Nephron (organoid): ENCODE measurements around the gene LRRC8B.
A peak's percentile ranks its signal among the peaks of the same experiment; 100 is the strongest.

Experiments
- H3K27ac Mint-ChIP-seq, 3 experiments: 2 replicates each; pipeline ENCODE4 v1.8.0; 2020; ENCODE audit warnings: mixed read lengths in 3 of 3, mild to moderate bottlenecking in 2 of 3, moderate library complexity in 1 of 3
- H3K27me3 Mint-ChIP-seq: 2 replicates; pipeline ENCODE4 v1.8.0; 2021; ENCODE audit warnings: low read depth, mild to moderate bottlenecking, moderate library complexity, mixed read lengths
- H3K36me3 Mint-ChIP-seq: 2 replicates; pipeline ENCODE4 v1.8.0; 2020; ENCODE audit warnings: low read depth, mixed read lengths
- H3K4me1 Mint-ChIP-seq: 2 replicates; pipeline ENCODE4 v1.8.0; 2020; ENCODE audit warnings: mixed read lengths
- H3K4me3 Mint-ChIP-seq, 3 experiments: 2 replicates each; pipeline ENCODE4 v1.8.0; 2020; ENCODE audit warnings: mild to moderate bottlenecking in 3 of 3, mixed read lengths in 3 of 3, moderate library complexity in 2 of 3
- H3K9me3 Mint-ChIP-seq: 2 replicates; pipeline ENCODE4 v1.8.0; 2020; ENCODE audit warnings: mixed read lengths
- TF ChIP-seq, protein P1 (sequence below), 3 experiments: fragments of 200-600 bp; sonication (generic); IDR thresholded peaks; one replicate each; pipeline ENCODE4 v1.5.0; 2021; ENCODE audit warnings: antibody characterized with exemption in 3 of 3; ENCODE audit not compliant: unreplicated experiment in 3 of 3

The LRRC8B gene

DNA sequence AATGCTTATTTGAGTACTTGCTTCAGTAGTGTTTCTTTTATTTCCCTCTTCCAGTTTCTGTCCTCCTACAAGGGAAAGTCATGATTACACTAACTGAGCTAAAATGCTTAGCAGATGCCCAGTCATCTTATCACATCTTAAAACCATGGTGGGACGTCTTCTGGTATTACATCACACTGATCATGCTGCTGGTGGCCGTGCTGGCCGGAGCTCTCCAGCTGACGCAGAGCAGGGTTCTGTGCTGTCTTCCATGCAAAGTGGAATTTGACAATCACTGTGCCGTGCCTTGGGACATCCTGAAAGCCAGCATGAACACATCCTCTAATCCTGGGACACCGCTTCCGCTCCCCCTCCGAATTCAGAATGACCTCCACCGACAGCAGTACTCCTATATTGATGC is 57.9 kb downstream of the LRRC8B start:
- Mint-ChIP-seq H3K36me3 (peaks cover 27% of the 10 kb centered on the region), H3K27me3 (no peaks in the 10 kb centered on the region), H3K4me1 (no peaks in the 10 kb centered on the region), H3K9me3 (no peaks in the 10 kb centered on the region), H3K27ac (no peak overlapping the region), H3K4me3 (no peak overlapping the region)
- TF ChIP-seq, protein P1, sequence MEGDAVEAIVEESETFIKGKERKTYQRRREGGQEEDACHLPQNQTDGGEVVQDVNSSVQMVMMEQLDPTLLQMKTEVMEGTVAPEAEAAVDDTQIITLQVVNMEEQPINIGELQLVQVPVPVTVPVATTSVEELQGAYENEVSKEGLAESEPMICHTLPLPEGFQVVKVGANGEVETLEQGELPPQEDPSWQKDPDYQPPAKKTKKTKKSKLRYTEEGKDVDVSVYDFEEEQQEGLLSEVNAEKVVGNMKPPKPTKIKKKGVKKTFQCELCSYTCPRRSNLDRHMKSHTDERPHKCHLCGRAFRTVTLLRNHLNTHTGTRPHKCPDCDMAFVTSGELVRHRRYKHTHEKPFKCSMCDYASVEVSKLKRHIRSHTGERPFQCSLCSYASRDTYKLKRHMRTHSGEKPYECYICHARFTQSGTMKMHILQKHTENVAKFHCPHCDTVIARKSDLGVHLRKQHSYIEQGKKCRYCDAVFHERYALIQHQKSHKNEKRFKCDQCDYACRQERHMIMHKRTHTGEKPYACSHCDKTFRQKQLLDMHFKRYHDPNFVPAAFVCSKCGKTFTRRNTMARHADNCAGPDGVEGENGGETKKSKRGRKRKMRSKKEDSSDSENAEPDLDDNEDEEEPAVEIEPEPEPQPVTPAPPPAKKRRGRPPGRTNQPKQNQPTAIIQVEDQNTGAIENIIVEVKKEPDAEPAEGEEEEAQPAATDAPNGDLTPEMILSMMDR (IDR thresholded peaks at IDR 0.05; ENCODE audit: unreplicated experiment in 3 of 3) = no peak

DNA sequence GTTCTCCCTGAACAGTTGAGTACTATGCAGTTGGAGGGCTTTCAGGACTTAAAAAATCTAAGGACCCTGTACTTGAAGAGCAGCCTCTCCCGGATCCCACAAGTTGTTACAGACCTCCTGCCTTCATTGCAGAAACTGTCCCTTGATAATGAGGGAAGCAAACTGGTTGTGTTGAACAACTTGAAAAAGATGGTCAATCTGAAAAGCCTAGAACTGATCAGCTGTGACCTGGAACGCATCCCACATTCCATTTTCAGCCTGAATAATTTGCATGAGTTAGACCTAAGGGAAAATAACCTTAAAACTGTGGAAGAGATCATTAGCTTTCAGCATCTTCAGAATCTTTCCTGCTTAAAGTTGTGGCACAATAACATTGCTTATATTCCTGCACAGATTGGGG is 59.6 kb downstream of the LRRC8B start:
- no peak overlapping the region for H3K27ac Mint-ChIP-seq
- no peaks in the 10 kb centered on the region for H3K27me3 Mint-ChIP-seq
- TF ChIP-seq, protein P1 (IDR thresholded peaks at IDR 0.05; ENCODE audit: unreplicated experiment in 3 of 3) = no peak
- H3K4me1 Mint-ChIP-seq = no peaks in the 10 kb centered on the region
- H3K36me3 Mint-ChIP-seq = peaks cover 27% of the 10 kb centered on the region
- H3K9me3 Mint-ChIP-seq = no peaks in the 10 kb centered on the region
- H3K4me3 Mint-ChIP-seq = no peak overlapping the region

- no peak overlapping the region for H3K4me3 Mint-ChIP-seq
- TF ChIP-seq, protein P1 (IDR thresholded peaks at IDR 0.05; ENCODE audit: unreplicated experiment in 3 of 3) = no peak
- no peak overlapping the region for H3K27ac Mint-ChIP-seq
- H3K9me3 Mint-ChIP-seq = no peaks in the 10 kb centered on the region
- peaks cover 27% of the 10 kb centered on the region for H3K36me3 Mint-ChIP-seq
- no peaks in the 10 kb centered on the region for H3K27me3 Mint-ChIP-seq
- H3K4me1 Mint-ChIP-seq = no peaks in the 10 kb centered on the region
Measured at GRCh38 chr1:89584781-89585180, 60.2 kb downstream of the LRRC8B start.

GRCh38 chr1:89587729-89588161 is 63.1 kb downstream of the LRRC8B start:
- H3K27me3 Mint-ChIP-seq = no peaks in the 10 kb centered on the region
- H3K36me3 Mint-ChIP-seq = peaks cover 20% of the 10 kb centered on the region
- TF ChIP-seq, protein P1 (IDR thresholded peaks at IDR 0.05; ENCODE audit: unreplicated experiment in 3 of 3) = no peak
- H3K9me3 Mint-ChIP-seq = no peaks in the 10 kb centered on the region
- H3K27ac Mint-ChIP-seq = peak overlapping the region in 1 of 3 experiments; percentile 40
- H3K4me1 Mint-ChIP-seq = no peaks in the 10 kb centered on the region
- no peak overlapping the region for H3K4me3 Mint-ChIP-seq

- Mint-ChIP-seq H3K27ac (no peak overlapping the region), H3K9me3 (no peaks in the 10 kb centered on the region), H3K36me3 (peaks cover 13% of the 10 kb centered on the region), H3K4me3 (no peak overlapping the region), H3K4me1 (no peaks in the 10 kb centered on the region), H3K27me3 (no peaks in the 10 kb centered on the region)
- TF ChIP-seq, protein P1 (IDR thresholded peaks at IDR 0.05; ENCODE audit: unreplicated experiment in 3 of 3) = no peak
Measured at GRCh38 chr1:89588480-89588879, 63.9 kb downstream of the LRRC8B start.

- peaks cover 8% of the 10 kb centered on the region for H3K36me3 Mint-ChIP-seq
- H3K4me1 Mint-ChIP-seq = no peaks in the 10 kb centered on the region
- H3K27me3 Mint-ChIP-seq = no peaks in the 10 kb centered on the region
- TF ChIP-seq, protein P1 (IDR thresholded peaks at IDR 0.05; ENCODE audit: unreplicated experiment in 3 of 3) = no peak
- H3K27ac Mint-ChIP-seq = no peak overlapping the region
- H3K9me3 Mint-ChIP-seq = no peaks in the 10 kb centered on the region
- no peak overlapping the region for H3K4me3 Mint-ChIP-seq
Measured at GRCh38 chr1:89589515-89589914, 64.9 kb downstream of the LRRC8B start.
